Measurements from ENCODE around the gene MB. TPM values are rescaled to one million over a fixed set of nuclear protein-coding genes. Genes with fewer than 3 reads are reported as not detected.

Gene MB
- total RNA-seq, 4 donors from 2014 or later: not detected

- Histone ChIP-seq H3K36me3 (no peaks in the 10 kb centered on the region), H3K27me3 (no peaks in the 10 kb centered on the region), H3K27ac (no peak overlapping the region), H3K4me3 (no peak overlapping the region), H3K9me3 (peaks cover 0 to 3% (median 0%) of the 10 kb centered on the region in 4 donors), H3K4me1 (peaks cover 0 to 16% (median 0%) of the 10 kb centered on the region in 4 donors)
- peak in 1 of 2 donors; percentile 5 for DNase-seq (ENCODE audit: low spot score in 2 of 2)
- TF ChIP-seq, protein P1, sequence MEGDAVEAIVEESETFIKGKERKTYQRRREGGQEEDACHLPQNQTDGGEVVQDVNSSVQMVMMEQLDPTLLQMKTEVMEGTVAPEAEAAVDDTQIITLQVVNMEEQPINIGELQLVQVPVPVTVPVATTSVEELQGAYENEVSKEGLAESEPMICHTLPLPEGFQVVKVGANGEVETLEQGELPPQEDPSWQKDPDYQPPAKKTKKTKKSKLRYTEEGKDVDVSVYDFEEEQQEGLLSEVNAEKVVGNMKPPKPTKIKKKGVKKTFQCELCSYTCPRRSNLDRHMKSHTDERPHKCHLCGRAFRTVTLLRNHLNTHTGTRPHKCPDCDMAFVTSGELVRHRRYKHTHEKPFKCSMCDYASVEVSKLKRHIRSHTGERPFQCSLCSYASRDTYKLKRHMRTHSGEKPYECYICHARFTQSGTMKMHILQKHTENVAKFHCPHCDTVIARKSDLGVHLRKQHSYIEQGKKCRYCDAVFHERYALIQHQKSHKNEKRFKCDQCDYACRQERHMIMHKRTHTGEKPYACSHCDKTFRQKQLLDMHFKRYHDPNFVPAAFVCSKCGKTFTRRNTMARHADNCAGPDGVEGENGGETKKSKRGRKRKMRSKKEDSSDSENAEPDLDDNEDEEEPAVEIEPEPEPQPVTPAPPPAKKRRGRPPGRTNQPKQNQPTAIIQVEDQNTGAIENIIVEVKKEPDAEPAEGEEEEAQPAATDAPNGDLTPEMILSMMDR (IDR thresholded peaks at IDR 0.05): no peak
- TF ChIP-seq EP300 (IDR thresholded peaks at IDR 0.05) (no peak), POLR2A (IDR thresholded peaks at IDR 0.05) (no peak)
- 67 to 70% methylated on average over 11 of the region's 11 CpGs for WGBS, 2 donors
Observed at GRCh38 chr22:35589071-35589755, 27.9 kb downstream of the MB start.

DNA sequence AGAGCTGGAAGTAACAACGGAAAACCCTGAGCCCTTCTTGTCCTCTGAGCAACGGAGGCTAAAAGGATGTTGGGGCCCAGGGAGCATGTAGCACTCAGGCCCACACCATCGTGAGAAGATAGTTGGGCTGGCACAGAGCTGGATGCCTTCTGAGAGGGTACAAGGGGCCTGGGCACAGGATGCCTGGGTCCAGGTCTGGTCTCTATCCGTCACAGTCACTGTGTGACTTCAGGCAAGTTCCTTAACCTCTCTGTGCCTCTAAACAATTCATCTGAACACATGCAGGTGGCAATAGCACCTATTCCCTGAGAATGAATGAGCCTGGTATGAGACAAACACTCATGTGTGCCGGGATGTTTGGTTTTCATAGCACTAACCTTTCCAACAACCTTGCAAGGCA lies 29.2 kb downstream of the MB start:
- Histone ChIP-seq H3K27me3 (no peaks in the 10 kb centered on the region), H3K4me1 (peaks cover 0 to 12% (median 0%) of the 10 kb centered on the region in 4 donors), H3K4me3 (no peak overlapping the region), H3K36me3 (no peaks in the 10 kb centered on the region), H3K9me3 (peaks cover 0 to 3% (median 0%) of the 10 kb centered on the region in 4 donors), H3K27ac (peak overlapping the region in 1 of 4 donors; percentile 27)
- TF ChIP-seq POLR2A (IDR thresholded peaks at IDR 0.05): no peak
- TF ChIP-seq, protein P1 (IDR thresholded peaks at IDR 0.05): no peak
- no peak for TF ChIP-seq EP300 (IDR thresholded peaks at IDR 0.05)
- WGBS, 2 donors: 71 to 74% methylated on average over 5 of the region's 5 CpGs
- no peak for DNase-seq (ENCODE audit: low spot score in 2 of 2)

GRCh38 chr22:35587447-35587870 lies 29.7 kb downstream of the MB start:
- Histone ChIP-seq H3K36me3 (no peaks in the 10 kb centered on the region), H3K9me3 (peaks cover 0 to 3% (median 0%) of the 10 kb centered on the region in 4 donors), H3K4me3 (no peak overlapping the region), H3K27ac (no peak overlapping the region), H3K27me3 (no peaks in the 10 kb centered on the region), H3K4me1 (peaks cover 0 to 9% (median 0%) of the 10 kb centered on the region in 4 donors)
- WGBS, 2 donors: 45 to 52% methylated on average over 4 to 6 of the region's 6 CpGs
- TF ChIP-seq, protein P1 (IDR thresholded peaks at IDR 0.05): no peak
- TF ChIP-seq EP300 (IDR thresholded peaks at IDR 0.05) (no peak), POLR2A (IDR thresholded peaks at IDR 0.05) (no peak)
- no peak for DNase-seq (ENCODE audit: low spot score in 2 of 2)

GRCh38 chr22:35586771-35587170 lies 30.4 kb downstream of the MB start:
- Histone ChIP-seq H3K36me3 (no peaks in the 10 kb centered on the region), H3K4me3 (no peak overlapping the region), H3K27ac (no peak overlapping the region), H3K4me1 (peaks cover 0 to 8% (median 0%) of the 10 kb centered on the region in 4 donors), H3K9me3 (peaks cover 0 to 3% (median 0%) of the 10 kb centered on the region in 4 donors), H3K27me3 (no peaks in the 10 kb centered on the region)
- TF ChIP-seq, protein P1 (IDR thresholded peaks at IDR 0.05): no peak
- no peak for TF ChIP-seq POLR2A (IDR thresholded peaks at IDR 0.05)
- no peak for TF ChIP-seq EP300 (IDR thresholded peaks at IDR 0.05)
- DNase-seq (ENCODE audit: low spot score in 2 of 2): no peak

- H3K4me3 ChIP-seq: no peak overlapping the region
- peaks cover 0 to 3% (median 0%) of the 10 kb centered on the region in 4 donors for H3K9me3 ChIP-seq
- no peak overlapping the region for H3K27ac ChIP-seq
- 29 to 36% methylated on average over 9 to 13 of the region's 13 CpGs for WGBS, 2 donors
- no peaks in the 10 kb centered on the region for H3K27me3 ChIP-seq
- TF ChIP-seq, protein P1 (IDR thresholded peaks at IDR 0.05): peak; percentile 84 to 94 (median 91)
- TF ChIP-seq POLR2A (IDR thresholded peaks at IDR 0.05): no peak
- no peak for TF ChIP-seq EP300 (IDR thresholded peaks at IDR 0.05)
- peak in 1 of 2 donors; percentile 49 for DNase-seq (ENCODE audit: low spot score in 2 of 2)
- no peaks in the 10 kb centered on the region for H3K36me3 ChIP-seq
- peaks cover 0 to 8% (median 0%) of the 10 kb centered on the region in 4 donors for H3K4me1 ChIP-seq
Observed at GRCh38 chr22:35582861-35583670, 34.1 kb downstream of the MB start.
